ENCODE results near the gene HSD3B7.

HSD3B7 gene

DNA sequence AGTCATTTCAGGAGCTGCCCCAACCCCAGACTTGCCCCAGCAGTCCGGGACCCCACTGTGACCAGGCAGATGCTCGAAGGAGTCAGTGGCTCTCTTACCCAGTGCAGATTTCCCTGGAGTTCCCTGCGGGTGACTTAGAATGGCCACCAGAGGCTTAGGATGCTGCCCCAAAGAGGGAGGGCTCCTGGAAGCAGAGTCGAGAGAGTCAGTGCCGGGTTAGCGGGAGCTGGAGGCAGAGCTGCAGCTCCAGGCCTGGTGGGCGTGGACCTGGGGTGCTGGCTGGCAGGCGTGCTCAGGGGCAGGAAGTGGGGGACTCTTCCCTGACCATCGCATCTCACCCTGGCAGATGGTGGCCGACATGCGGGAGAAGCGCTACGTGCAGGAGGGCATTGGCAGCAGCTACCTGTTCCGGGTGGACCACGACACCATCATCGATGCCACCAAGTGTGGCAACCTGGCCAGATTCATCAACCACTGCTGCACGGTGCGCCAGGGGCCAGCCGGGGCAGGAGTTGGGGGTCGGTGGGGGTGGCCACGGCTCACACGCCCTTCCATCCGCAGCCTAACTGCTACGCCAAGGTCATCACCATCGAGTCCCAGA is 1.6 kb upstream of the HSD3B7 start:
- Histone ChIP-seq H3K27me3 (ENCODE audit: insufficient read depth, poor library complexity, severe bottlenecking) (no peaks in the 10 kb centered on the region), H3K27ac (replicated peaks) (no peak overlapping the region), H3K4me3 (replicated peaks; ENCODE audit: insufficient read depth, low read length) (no peak overlapping the region)
- DNase-seq (ENCODE audit: low read depth in 1 of 2, low spot score in 1 of 2): no peak
- TF ChIP-seq REST (IDR thresholded peaks at IDR 0.05; ENCODE audit: insufficient replicate concordance, low read depth): no peak
- no peak for TF ChIP-seq GABPA (IDR thresholded peaks at IDR 0.05; ENCODE audit: low read depth)
- TF ChIP-seq, protein P1, sequence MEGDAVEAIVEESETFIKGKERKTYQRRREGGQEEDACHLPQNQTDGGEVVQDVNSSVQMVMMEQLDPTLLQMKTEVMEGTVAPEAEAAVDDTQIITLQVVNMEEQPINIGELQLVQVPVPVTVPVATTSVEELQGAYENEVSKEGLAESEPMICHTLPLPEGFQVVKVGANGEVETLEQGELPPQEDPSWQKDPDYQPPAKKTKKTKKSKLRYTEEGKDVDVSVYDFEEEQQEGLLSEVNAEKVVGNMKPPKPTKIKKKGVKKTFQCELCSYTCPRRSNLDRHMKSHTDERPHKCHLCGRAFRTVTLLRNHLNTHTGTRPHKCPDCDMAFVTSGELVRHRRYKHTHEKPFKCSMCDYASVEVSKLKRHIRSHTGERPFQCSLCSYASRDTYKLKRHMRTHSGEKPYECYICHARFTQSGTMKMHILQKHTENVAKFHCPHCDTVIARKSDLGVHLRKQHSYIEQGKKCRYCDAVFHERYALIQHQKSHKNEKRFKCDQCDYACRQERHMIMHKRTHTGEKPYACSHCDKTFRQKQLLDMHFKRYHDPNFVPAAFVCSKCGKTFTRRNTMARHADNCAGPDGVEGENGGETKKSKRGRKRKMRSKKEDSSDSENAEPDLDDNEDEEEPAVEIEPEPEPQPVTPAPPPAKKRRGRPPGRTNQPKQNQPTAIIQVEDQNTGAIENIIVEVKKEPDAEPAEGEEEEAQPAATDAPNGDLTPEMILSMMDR (IDR thresholded peaks at IDR 0.05; ENCODE audit: insufficient read depth, low read length): no peak
- TF ChIP-seq SPI1 (IDR thresholded peaks at IDR 0.05; ENCODE audit: borderline replicate concordance, low read depth): no peak
- TF ChIP-seq POLR2AphosphoS5 (IDR thresholded peaks at IDR 0.05; ENCODE audit: low read depth): no peak

- Histone ChIP-seq H3K27ac (replicated peaks) (no peak overlapping the region), H3K27me3 (ENCODE audit: insufficient read depth, poor library complexity, severe bottlenecking) (no peaks in the 10 kb centered on the region), H3K4me3 (replicated peaks; ENCODE audit: insufficient read depth, low read length) (no peak overlapping the region)
- DNase-seq (ENCODE audit: low read depth in 1 of 2, low spot score in 1 of 2): no peak
- no peak for TF ChIP-seq GABPA (IDR thresholded peaks at IDR 0.05; ENCODE audit: low read depth)
- TF ChIP-seq, protein P1 (IDR thresholded peaks at IDR 0.05; ENCODE audit: insufficient read depth, low read length): no peak
- no peak for TF ChIP-seq SPI1 (IDR thresholded peaks at IDR 0.05; ENCODE audit: borderline replicate concordance, low read depth)
- no peak for TF ChIP-seq POLR2AphosphoS5 (IDR thresholded peaks at IDR 0.05; ENCODE audit: low read depth)
- TF ChIP-seq REST (IDR thresholded peaks at IDR 0.05; ENCODE audit: insufficient replicate concordance, low read depth): no peak
Observed at GRCh38 chr16:30983898-30984610, 953 bp upstream of the HSD3B7 start.

DNA sequence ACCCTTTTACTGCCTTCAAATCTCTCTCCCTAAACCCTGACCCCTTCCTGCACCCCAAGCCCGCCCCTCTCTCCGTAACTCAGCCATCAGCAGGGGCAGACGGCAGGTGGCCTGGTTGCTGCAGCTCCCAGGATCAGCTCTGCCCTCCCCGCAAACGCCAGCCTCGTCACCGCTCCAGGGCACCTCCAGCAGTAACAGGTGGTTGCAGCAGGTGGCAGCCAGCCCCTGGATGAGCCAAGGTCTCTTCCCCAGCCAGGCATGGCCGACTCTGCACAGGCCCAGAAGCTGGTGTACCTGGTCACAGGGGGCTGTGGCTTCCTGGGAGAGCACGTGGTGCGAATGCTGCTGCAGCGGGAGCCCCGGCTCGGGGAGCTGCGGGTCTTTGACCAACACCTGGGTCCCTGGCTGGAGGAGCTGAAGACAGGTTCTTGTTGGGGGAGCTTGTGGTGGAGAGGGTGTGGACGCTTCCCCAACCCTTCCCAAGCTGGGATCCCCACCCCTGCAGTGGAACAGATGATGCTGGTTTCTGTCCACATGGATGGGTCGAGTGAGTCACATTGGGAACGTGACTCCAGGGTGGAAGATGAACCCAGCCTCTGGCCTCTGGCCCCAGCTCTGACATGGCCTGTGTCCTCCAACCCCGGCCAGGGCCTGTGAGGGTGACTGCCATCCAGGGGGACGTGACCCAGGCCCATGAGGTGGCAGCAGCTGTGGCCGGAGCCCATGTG is 558 bp downstream of the HSD3B7 start:
- DNase-seq (ENCODE audit: low read depth in 1 of 2, low spot score in 1 of 2): no peak
- no peaks in the 10 kb centered on the region for H3K27me3 ChIP-seq (ENCODE audit: insufficient read depth, poor library complexity, severe bottlenecking)
- TF ChIP-seq GABPA (IDR thresholded peaks at IDR 0.05; ENCODE audit: low read depth) (no peak), REST (IDR thresholded peaks at IDR 0.05; ENCODE audit: insufficient replicate concordance, low read depth) (no peak), POLR2AphosphoS5 (IDR thresholded peaks at IDR 0.05; ENCODE audit: low read depth) (no peak), SPI1 (IDR thresholded peaks at IDR 0.05; ENCODE audit: borderline replicate concordance, low read depth) (no peak)
- TF ChIP-seq, protein P1 (IDR thresholded peaks at IDR 0.05; ENCODE audit: insufficient read depth, low read length): no peak
- H3K27ac ChIP-seq (replicated peaks): no peak overlapping the region
- no peak overlapping the region for H3K4me3 ChIP-seq (replicated peaks; ENCODE audit: insufficient read depth, low read length)

All from HL-60 (cell line).